GM12872 (cell line): ENCODE data around the gene SP8.

Source experiments
- CTCF ChIP-seq: IDR thresholded peaks from 3 replicates; pipeline ENCODE4 v1.5.1; 2011; ENCODE audit warnings: low read depth, mild to moderate bottlenecking, low read length, moderate library complexity; ENCODE audit not compliant: insufficient read depth

Gene SP8

GRCh38 chr7:20793248-20793647, 6.6 kb upstream of the SP8 start:
- no peak for TF ChIP-seq CTCF

- no peak for TF ChIP-seq CTCF
These were observed 5.1 kb upstream of the SP8 start for GRCh38 chr7:20791538-20792434.

DNA sequence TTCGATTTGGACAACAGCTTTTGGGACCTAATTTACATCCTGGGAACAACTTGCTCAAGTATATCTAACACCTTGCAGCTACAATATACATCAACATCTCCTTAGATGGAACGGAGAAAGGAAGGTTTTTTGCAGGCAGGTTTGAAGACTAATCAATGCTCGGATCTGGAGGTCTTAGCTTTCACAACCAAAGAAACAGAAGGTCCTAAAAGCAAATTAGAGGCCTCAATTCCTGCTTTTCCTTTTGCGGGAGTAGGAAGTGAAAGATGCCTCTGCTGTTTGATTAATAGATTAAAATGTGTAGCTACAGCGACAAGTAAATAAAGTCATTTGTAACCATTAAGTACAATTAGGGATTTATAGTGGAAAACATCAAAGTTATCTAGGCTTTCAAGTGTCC, 3.7 kb upstream of the SP8 start:
- no peak for TF ChIP-seq CTCF

GRCh38 chr7:20788420-20788990, 1.8 kb upstream of the SP8 start:
- no peak for TF ChIP-seq CTCF

- TF ChIP-seq CTCF, result no peak
These were observed 1.2 kb upstream of the SP8 start for GRCh38 chr7:20787660-20788419.

DNA sequence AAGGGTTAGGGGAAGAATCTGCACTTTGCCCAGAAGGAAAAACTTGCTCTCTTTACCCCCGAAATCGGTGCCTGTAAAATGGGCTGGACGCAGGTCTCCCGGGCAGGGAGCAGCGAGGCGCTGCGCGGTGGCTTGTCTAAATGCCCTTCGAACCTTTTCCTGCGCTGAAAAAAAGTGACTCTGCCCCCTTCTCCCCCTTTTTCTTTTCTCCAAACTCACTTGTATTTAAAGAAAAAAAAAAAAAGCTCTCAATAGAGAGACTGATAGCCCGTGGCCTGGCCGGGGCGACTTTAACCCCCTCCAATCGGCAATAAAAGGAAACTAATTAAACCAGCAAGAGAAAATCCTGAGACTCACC, 286 bp downstream of the SP8 start:
- no peak for TF ChIP-seq CTCF

DNA sequence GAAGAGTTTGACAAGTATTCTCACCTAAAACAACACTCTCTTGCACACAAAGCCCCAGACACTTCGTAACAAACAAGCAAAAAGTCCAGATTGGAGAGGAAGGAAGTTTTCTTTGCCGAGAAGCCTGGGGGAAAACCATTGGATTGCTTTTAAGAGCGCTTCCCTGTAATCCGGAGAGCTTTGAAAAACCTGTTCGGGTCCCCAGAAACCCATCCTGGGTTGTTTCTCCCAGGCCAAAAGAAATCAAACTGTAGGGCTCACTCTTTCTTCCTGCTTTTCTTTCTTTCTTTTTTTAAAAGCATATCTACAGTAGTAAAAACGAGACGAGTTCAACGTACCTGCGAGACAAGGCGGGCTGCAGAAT, 655 bp downstream of the SP8 start:
- no peak for TF ChIP-seq CTCF
